Glutamatergic neuron (in vitro differentiated cells): ENCODE measurements around the gene KATNB1. TPM values are rescaled to one million over a fixed set of nuclear protein-coding genes. Genes with fewer than 3 reads are reported as not detected.

ENCODE experiments used
- DNase-seq: peaks from one replicate; pipeline ENCODE4 v3.0.0; 2022
- H3K27ac Mint-ChIP-seq: one replicate; pipeline ENCODE4 v1.8.0; 2020; ENCODE audit warnings: mild to moderate bottlenecking, mixed read lengths, inconsistent platforms; ENCODE audit not compliant: unreplicated experiment
- H3K27me3 Mint-ChIP-seq: one replicate; pipeline ENCODE4 v1.8.0; 2020; ENCODE audit warnings: mild to moderate bottlenecking, moderate library complexity, mixed read lengths, inconsistent platforms; ENCODE audit not compliant: unreplicated experiment
- H3K36me3 Mint-ChIP-seq: one replicate; pipeline ENCODE4 v1.8.0; 2020; ENCODE audit warnings: mild to moderate bottlenecking, mixed read lengths, inconsistent platforms; ENCODE audit not compliant: unreplicated experiment
- H3K4me1 Mint-ChIP-seq: one replicate; pipeline ENCODE4 v1.8.0; 2020; ENCODE audit warnings: mild to moderate bottlenecking, low read depth, mixed read lengths, inconsistent platforms; ENCODE audit not compliant: unreplicated experiment
- H3K4me3 Mint-ChIP-seq: one replicate; pipeline ENCODE4 v1.8.0; 2020; ENCODE audit warnings: mild to moderate bottlenecking, mixed read lengths, inconsistent platforms; ENCODE audit not compliant: unreplicated experiment
- H3K9me3 Mint-ChIP-seq: one replicate; pipeline ENCODE4 v1.8.0; 2020; ENCODE audit warnings: mild to moderate bottlenecking, moderate library complexity, mixed read lengths, inconsistent platforms; ENCODE audit not compliant: unreplicated experiment
- total RNA-seq: library from RNA; stranded (reverse); fragmentation: NEBNext Ultra II Directional; extraction: Animal tissue kit (Norgen Biotek cat#: 25700); gene quantifications from one replicate; pipeline ENCODE4 v1.2.1, GENCODE V29; 2021; ENCODE audit not compliant: unreplicated experiment
- TF ChIP-seq, protein P1 (sequence below): fragments of 200-600 bp; sonication (generic); IDR thresholded peaks from one replicate; pipeline ENCODE4 v1.5.0; 2021; ENCODE audit not compliant: partially characterized antibody, unreplicated experiment

KATNB1 gene
- total RNA-seq, 1 donor from 2014 or later, result 74.4 TPM

DNA sequence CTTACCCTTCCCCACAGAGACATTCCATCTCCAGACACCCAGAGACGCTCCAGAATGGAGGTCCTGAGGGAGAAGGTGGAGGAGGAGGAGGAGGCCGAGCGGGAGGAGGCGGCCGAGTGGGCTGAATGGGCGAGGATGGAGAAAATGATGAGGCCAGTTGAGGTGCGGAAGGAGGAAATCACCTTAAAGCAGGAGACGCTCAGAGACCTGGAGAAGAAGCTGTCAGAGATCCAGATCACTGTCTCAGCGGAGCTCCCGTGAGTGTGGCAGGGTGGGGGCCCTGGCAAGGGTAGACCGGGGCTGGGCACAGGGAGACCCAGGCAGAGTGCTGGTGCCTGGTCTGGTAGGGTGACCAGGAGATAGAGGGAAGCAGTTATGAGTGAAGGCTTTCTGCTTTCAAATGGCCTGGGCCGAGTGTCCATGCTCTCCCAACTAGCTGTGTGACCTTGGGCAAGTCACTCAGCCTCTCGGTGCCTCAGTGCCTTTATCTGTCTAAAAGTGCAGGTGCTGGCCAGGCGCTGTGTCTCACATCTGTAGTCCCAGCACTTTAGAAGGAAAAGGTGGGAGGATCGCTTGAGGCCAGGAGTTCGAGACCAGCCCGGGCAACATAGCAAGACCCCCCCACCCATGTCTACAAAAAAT lies 37.6 kb upstream of the KATNB1 start:
- Mint-ChIP-seq H3K27ac (no peak overlapping the region), H3K27me3 (peaks cover 2% of the 10 kb centered on the region), H3K36me3 (no peaks in the 10 kb centered on the region), H3K4me3 (no peak overlapping the region), H3K9me3 (no peaks in the 10 kb centered on the region), H3K4me1 (peaks cover 2% of the 10 kb centered on the region)
- DNase-seq, result no peak
- TF ChIP-seq, protein P1, sequence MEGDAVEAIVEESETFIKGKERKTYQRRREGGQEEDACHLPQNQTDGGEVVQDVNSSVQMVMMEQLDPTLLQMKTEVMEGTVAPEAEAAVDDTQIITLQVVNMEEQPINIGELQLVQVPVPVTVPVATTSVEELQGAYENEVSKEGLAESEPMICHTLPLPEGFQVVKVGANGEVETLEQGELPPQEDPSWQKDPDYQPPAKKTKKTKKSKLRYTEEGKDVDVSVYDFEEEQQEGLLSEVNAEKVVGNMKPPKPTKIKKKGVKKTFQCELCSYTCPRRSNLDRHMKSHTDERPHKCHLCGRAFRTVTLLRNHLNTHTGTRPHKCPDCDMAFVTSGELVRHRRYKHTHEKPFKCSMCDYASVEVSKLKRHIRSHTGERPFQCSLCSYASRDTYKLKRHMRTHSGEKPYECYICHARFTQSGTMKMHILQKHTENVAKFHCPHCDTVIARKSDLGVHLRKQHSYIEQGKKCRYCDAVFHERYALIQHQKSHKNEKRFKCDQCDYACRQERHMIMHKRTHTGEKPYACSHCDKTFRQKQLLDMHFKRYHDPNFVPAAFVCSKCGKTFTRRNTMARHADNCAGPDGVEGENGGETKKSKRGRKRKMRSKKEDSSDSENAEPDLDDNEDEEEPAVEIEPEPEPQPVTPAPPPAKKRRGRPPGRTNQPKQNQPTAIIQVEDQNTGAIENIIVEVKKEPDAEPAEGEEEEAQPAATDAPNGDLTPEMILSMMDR, result no peak

DNA sequence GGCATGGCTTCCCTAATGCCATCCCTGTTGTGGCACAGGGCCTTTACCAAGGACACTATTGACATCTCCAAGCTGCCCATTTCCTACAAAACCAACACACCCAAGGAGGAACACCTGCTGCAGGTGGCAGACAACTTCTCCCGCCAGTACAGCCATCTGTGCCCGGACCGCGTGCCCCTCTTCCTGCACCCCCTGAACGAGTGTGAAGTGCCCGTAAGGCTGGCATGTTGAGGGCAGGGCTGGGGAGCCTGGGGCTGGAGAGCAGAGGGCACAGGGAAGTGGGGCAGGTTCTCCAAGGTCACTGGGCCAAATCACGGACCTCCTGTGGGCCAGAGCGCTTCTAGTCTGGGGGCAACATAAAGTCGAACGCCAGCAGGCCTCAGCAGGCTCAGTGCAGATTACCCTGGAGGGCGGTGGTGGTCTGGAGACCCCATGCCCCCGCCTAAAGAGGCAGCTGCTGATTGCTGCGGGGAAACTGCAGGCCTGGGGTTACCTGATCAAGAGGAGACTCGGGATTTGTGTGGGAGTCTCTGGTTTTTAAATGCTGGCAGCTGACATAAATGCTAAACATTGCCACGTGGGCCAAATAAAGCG lies 36.7 kb upstream of the KATNB1 start:
- H3K9me3 Mint-ChIP-seq, result no peaks in the 10 kb centered on the region
- H3K4me3 Mint-ChIP-seq, result no peak overlapping the region
- peaks cover 2% of the 10 kb centered on the region for H3K4me1 Mint-ChIP-seq
- TF ChIP-seq, protein P1, result no peak
- H3K27ac Mint-ChIP-seq, result no peak overlapping the region
- H3K36me3 Mint-ChIP-seq, result no peaks in the 10 kb centered on the region
- peaks cover 4% of the 10 kb centered on the region for H3K27me3 Mint-ChIP-seq
- DNase-seq, result no peak

DNA sequence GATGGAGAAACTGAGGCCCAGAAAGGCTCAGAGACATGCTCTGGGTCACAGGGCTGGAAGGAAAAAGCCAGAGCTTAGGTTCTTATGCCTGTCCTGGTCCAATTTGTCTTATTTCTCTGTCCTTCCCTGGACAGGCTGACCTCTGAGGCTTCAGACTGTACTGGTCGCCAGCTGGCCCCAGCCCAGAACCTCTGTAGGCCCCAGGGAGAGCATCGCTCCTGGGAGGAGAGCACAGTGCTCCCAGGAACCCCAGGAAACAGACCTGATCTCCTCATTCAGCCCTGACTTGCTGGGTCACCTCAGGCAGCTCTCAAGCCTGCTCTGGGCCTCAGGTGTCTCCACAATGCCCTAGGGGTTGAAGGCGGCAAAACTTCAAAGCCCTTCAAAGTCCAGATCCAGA lies 36.1 kb upstream of the KATNB1 start:
- Mint-ChIP-seq H3K4me1 (peaks cover 2% of the 10 kb centered on the region), H3K27ac (no peak overlapping the region), H3K27me3 (peaks cover 4% of the 10 kb centered on the region), H3K9me3 (no peaks in the 10 kb centered on the region), H3K4me3 (no peak overlapping the region), H3K36me3 (no peaks in the 10 kb centered on the region)
- DNase-seq, result no peak
- TF ChIP-seq, protein P1, result no peak

DNA sequence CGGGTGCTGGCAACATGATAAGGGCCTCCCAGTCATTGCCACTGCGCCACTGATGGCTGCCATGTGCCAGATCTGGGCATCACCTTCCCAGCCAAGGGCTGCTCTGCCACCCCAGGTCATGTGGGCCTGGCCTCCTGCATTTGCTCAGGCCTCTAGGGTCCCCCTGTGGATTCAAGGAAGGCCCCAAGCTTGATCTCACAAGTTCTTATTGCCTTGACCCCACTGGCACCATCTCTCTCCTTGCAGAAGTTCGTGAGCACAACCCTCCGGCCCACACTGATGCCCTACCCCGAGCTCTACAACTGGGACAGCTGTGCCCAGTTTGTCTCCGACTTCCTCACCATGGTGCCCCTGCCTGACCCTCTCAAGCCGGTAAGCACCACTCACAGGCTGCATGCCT lies 35.7 kb upstream of the KATNB1 start:
- Mint-ChIP-seq H3K27ac (no peak overlapping the region), H3K4me1 (peaks cover 2% of the 10 kb centered on the region), H3K36me3 (no peaks in the 10 kb centered on the region), H3K27me3 (peaks cover 4% of the 10 kb centered on the region), H3K4me3 (no peak overlapping the region), H3K9me3 (no peaks in the 10 kb centered on the region)
- TF ChIP-seq, protein P1, result no peak
- DNase-seq, result no peak

DNA sequence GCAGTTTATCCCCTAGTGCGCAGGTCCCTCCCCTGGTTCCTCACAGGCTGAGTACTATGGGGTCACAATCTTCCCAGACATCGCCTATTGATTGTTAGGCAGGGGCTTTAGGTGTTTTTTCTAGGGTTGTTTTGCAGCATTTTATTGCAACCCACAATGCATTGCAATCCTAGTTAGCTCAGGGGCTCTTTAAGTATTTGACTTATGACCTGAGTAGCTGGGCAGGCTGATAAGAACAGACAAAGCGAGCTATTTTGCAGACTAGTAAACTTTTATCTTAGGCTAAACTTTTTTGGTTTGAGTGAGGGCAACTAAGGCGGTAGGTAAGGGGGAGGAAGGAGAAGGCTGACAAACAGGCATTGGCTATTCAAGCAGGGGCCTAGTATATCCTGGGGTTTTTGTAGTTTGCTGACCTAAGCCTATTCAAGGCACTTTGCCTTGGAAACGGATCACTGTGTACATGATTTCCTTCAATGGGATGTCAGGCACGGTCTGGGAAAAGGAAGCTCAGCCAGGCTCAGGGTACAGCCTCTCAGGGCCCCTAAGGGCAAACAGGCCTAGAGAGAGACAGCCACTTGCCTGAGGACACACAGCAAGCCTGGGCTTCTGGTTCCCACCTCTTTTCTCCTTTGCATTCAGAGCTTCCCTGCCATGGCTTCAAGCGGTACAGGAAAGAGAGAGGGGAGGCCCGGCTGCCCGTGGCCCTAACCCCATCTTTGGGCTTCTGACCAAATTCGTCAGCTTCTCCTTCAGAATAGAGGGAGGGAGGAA lies 34.6 kb upstream of the KATNB1 start:
- TF ChIP-seq, protein P1, result no peak
- no peak overlapping the region for H3K27ac Mint-ChIP-seq

More for the DNA sequence above, 34.6 kb upstream of the KATNB1 start:
- Mint-ChIP-seq H3K4me1 (peaks cover 2% of the 10 kb centered on the region), H3K36me3 (no peaks in the 10 kb centered on the region), H3K27me3 (peaks cover 2% of the 10 kb centered on the region), H3K4me3 (no peak overlapping the region), H3K9me3 (no peaks in the 10 kb centered on the region)
- no peak for DNase-seq
